Measurements from ENCODE around the gene HHEX. TPM values are rescaled to one million over a fixed set of nuclear protein-coding genes. Genes with fewer than 3 reads are reported as not detected.

Gene HHEX
- total and polyA plus RNA-seq, 2 of the 8 experiments (the other 6 are each of a cell fraction or from before 2014, with no cell fraction given): 0.56 to 1.5 TPM

DNA sequence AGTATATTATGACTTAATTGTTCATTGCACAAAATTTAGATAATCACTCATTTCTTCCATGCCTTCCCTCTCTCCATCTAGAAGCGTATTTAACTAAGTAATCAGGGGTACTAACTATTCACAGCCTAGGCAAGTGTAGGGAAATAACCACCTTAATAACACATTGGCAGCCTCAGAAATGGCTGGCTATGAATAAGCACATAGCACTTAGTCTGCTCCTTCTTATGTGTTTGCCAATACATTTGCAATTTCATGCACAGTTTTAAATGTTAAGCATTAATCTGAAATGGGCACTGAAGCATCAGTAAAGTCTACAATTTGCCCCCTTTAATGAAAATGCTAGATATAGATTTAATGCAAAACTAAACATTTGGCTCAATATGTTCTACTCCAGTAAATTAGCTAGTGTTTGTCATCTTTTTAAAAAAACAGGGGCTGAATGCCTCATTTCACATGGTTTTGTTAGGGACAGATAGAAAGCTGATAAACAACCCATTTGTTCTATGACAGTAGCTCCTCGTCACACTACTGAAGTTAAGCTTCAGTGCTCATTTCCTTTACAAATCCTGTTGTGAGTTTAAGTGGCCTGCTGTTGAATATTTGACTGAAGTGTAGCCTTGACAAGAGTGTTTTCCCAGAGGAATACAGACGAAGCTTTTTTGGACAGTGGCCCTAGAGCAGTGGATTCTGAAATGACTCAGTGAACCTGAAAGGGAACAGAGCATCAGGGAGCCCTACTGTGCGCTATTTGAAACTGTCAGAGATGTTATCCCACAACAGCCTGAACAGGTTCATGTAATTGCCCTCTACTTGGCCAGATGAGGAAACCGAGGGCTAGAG, 30.5 kb downstream of the HHEX start:
- 79% methylated on average over 5 of the region's 5 CpGs; no CpG with 5 or more reads in 1 of the 2 experiments for WGBS, 2 experiments (ENCODE audit: extremely low coverage in 1 of 2, insufficient coverage in 1 of 2, insufficient read length in 1 of 2, insufficient replicate concordance in 2 of 2, low coverage in 1 of 2, low lambda C conversion rate in 2 of 2, missing lambda C conversion rate in 1 of 2)
- CTCF ChIA-PET (ENCODE audit: partially characterized antibody): interaction anchor here (0.6 to 1.8 kb wide), 3 partner anchors 11 to 26 kb away, joined by 3 to 4 read pairs (median 4); no protein-coding TSS in a partner anchor

More for the DNA sequence above, 30.5 kb downstream of the HHEX start:
- Histone ChIP-seq H2BK12ac (ENCODE audit: low read depth, low read length) (no peak overlapping the region), H4K5ac (ENCODE audit: insufficient read length, low read depth, low read length) (no peak overlapping the region), H3K4me3 (ENCODE audit: extremely low read depth in 1 of 4, insufficient read depth in 2 of 4, low read depth in 3 of 4, low read length in 4 of 4) (no peak overlapping the region), H2BK5ac (ENCODE audit: low read depth, low read length) (no peak overlapping the region), H3K36me3 (ENCODE audit: control insufficient read depth in 2 of 4, insufficient read depth in 4 of 4, low read length in 3 of 4) (no peaks in the 10 kb centered on the region; a peak in 2 of 8 replicates), H3K79me2 (ENCODE audit: control insufficient read depth in 1 of 2, insufficient read depth in 2 of 2, low read length in 2 of 2) (no peaks in the 10 kb centered on the region), H3K79me1 (ENCODE audit: low read depth, low read length) (no peaks in the 10 kb centered on the region), H3K56ac (replicated peaks; ENCODE audit: insufficient read length, low read depth, low read length) (no peak overlapping the region), H3K4me2 (ENCODE audit: insufficient read depth in 1 of 2, low read depth in 2 of 2, low read length in 2 of 2) (no peak overlapping the region), H2BK120ac (replicated peaks; ENCODE audit: low read depth, low read length) (no peak overlapping the region), H4K20me1 (replicated peaks in 1 of 2; ENCODE audit: control insufficient read depth in 1 of 2, insufficient read depth in 2 of 2, low read length in 2 of 2) (no peaks in the 10 kb centered on the region), H3K4me1 (replicated peaks in 1 of 4; ENCODE audit: control insufficient read depth in 3 of 4, insufficient read depth in 4 of 4, low read length in 3 of 4) (0 out of 7 replicates have a peak, but pooled peaks cover 0 to 3% (median under 1%) of the 10 kb centered on the region in 4 experiments), H4K91ac (replicated peaks; ENCODE audit: insufficient read length, low read length) (no peak overlapping the region), H3K14ac (ENCODE audit: insufficient read length) (no peak overlapping the region), H3K23me2 (ENCODE audit: low read depth, low read length) (no peaks in the 10 kb centered on the region), H3K23ac (ENCODE audit: insufficient read length) (no peak overlapping the region), H3K27ac (ENCODE audit: low read depth, low read length) (no peak overlapping the region), H2BK15ac (ENCODE audit: low read length) (no peak overlapping the region), H3K4ac (replicated peaks; ENCODE audit: insufficient read length, low read depth, low read length) (no peak overlapping the region), H3K9me3 (ENCODE audit: insufficient read depth in 2 of 2, low read depth in 1 of 2, low read length in 1 of 2) (no peaks in the 10 kb centered on the region), H2BK20ac (ENCODE audit: low read length) (no peak overlapping the region), H4K8ac (ENCODE audit: extremely low read depth, insufficient read depth, low read length) (no peak overlapping the region), H3K27me3 (replicated peaks in 1 of 4; ENCODE audit: control insufficient read depth in 3 of 4, extremely low read depth in 1 of 4, insufficient read depth in 3 of 4, low read length in 3 of 4) (no peaks in the 10 kb centered on the region), H2AFZ (ENCODE audit: low read length) (no peak overlapping the region), H3K18ac (ENCODE audit: extremely low read depth, low read length) (no peak overlapping the region), H2AK5ac (ENCODE audit: low read depth, low read length) (no peak overlapping the region), H3K9ac (replicated peaks in 1 of 4; ENCODE audit: extremely low read depth in 1 of 4, low read depth in 3 of 4, low read length in 3 of 4) (no peak overlapping the region)
- TF ChIP-seq RBBP5 (IDR thresholded peaks at IDR 0.05; ENCODE audit: borderline replicate concordance, low read depth, low read length) (no peak), CBX8 (IDR thresholded peaks at IDR 0.05; ENCODE audit: borderline replicate concordance, low read depth, low read length) (no peak), GTF2F1 (IDR thresholded peaks at IDR 0.05; ENCODE audit: borderline replicate concordance, low read depth, low read length) (no peak), JUN (IDR thresholded peaks at IDR 0.05; ENCODE audit: low read depth, low read length) (no peak), JUND (IDR thresholded peaks at IDR 0.05; ENCODE audit: low read length) (no peak), RNF2 (IDR thresholded peaks at IDR 0.05; ENCODE audit: borderline replicate concordance, low read depth, low read length, missing control alignments, poor library complexity, severe bottlenecking) (no peak), KDM5A (IDR thresholded peaks at IDR 0.05; ENCODE audit: low read length) (no peak), TAF7 (optimal IDR thresholded peaks at IDR 0.05; ENCODE audit: borderline replicate concordance, low read depth, low read length) (no peak), TAF1 (IDR thresholded peaks at IDR 0.05; ENCODE audit: low read depth, low read length) (no peak), POLR2A (IDR thresholded peaks at IDR 0.05; ENCODE audit: control extremely low read depth in 1 of 2, low read depth in 2 of 2, low read length in 2 of 2) (no peak)
- FAIRE-seq (no peak), DNase-seq (ENCODE audit: low read depth in 1 of 2, low spot score in 2 of 2) (no peak)
- POLR2A ChIA-PET (ENCODE audit: partially characterized antibody): no interaction called here

Data from H1 (cell line).